KMS-11 (cell line): ENCODE data around the gene VPS33B.

ENCODE experiments used
- H2AFZ ChIP-seq: fragments of 200-600 bp; sonication (generic); 2 replicates; pipeline ENCODE4 v1.6.1; 2016; ENCODE audit warnings: antibody characterized with exemption, mixed run types, low read depth
- H3K27ac ChIP-seq: fragments of 200-600 bp; sonication (generic); 2 replicates; pipeline ENCODE4 v1.6.1; 2016; ENCODE audit warnings: mild to moderate bottlenecking, mixed run types
- H3K27me3 ChIP-seq: fragments of 200-600 bp; sonication (generic); 2 replicates; pipeline ENCODE4 v1.6.1; 2017; ENCODE audit warnings: mild to moderate bottlenecking, low read depth, mixed run types, moderate library complexity; ENCODE audit not compliant: insufficient read depth
- H3K36me3 ChIP-seq: fragments of 200-600 bp; sonication (generic); 2 replicates; pipeline ENCODE4 v1.6.1; 2017; ENCODE audit warnings: mild to moderate bottlenecking, mixed run types; ENCODE audit not compliant: insufficient read depth
- H3K4me1 ChIP-seq: fragments of 200-600 bp; sonication (generic); 2 replicates; pipeline ENCODE4 v1.6.1; 2016; ENCODE audit warnings: mild to moderate bottlenecking, low read depth, mixed run types; ENCODE audit not compliant: poor library complexity, severe bottlenecking
- H3K4me2 ChIP-seq: fragments of 200-600 bp; sonication (generic); 2 replicates; pipeline ENCODE4 v1.7.0; 2016; ENCODE audit warnings: mild to moderate bottlenecking, mixed run types
- H3K4me3 ChIP-seq: fragments of 200-600 bp; sonication (generic); IDR thresholded peaks from 2 replicates; pipeline ENCODE4 v1.6.1; 2017; ENCODE audit warnings: low read depth, low read length, mixed read lengths; ENCODE audit not compliant: insufficient read depth
- H3K79me2 ChIP-seq: fragments of 200-600 bp; sonication (generic); 2 replicates; pipeline ENCODE4 v1.6.1; 2016; ENCODE audit warnings: low read depth, mixed run types; ENCODE audit not compliant: insufficient read depth
- H3K9ac ChIP-seq: fragments of 200-600 bp; sonication (generic); 2 replicates; pipeline ENCODE4 v1.6.1; 2016; ENCODE audit warnings: mild to moderate bottlenecking, mixed run types
- H4K20me1 ChIP-seq: fragments of 200-600 bp; sonication (generic); 2 replicates; pipeline ENCODE4 v1.6.1; 2016; ENCODE audit warnings: mild to moderate bottlenecking, mixed run types; ENCODE audit not compliant: insufficient read depth
- TF ChIP-seq, protein P1 (sequence below): fragments of 200-600 bp; sonication (generic); conservative IDR thresholded peaks from 2 replicates; pipeline ENCODE4 v1.6.1; 2017; ENCODE audit warnings: low read depth, mild to moderate bottlenecking, antibody characterized with exemption, low read length, moderate library complexity, mixed read lengths

The VPS33B gene

GRCh38 chr15:91068436-91068835 lies 46.0 kb upstream of the VPS33B start:
- H3K4me3 ChIP-seq, result no peak overlapping the region
- no peaks in the 10 kb centered on the region for H3K4me1 ChIP-seq
- H3K36me3 ChIP-seq, result no peaks in the 10 kb centered on the region
- no peak overlapping the region for H2AFZ ChIP-seq
- no peaks in the 10 kb centered on the region for H3K27me3 ChIP-seq
- no peak overlapping the region for H3K4me2 ChIP-seq
- no peak overlapping the region for H3K27ac ChIP-seq
- no peaks in the 10 kb centered on the region for H3K79me2 ChIP-seq
- TF ChIP-seq, protein P1, sequence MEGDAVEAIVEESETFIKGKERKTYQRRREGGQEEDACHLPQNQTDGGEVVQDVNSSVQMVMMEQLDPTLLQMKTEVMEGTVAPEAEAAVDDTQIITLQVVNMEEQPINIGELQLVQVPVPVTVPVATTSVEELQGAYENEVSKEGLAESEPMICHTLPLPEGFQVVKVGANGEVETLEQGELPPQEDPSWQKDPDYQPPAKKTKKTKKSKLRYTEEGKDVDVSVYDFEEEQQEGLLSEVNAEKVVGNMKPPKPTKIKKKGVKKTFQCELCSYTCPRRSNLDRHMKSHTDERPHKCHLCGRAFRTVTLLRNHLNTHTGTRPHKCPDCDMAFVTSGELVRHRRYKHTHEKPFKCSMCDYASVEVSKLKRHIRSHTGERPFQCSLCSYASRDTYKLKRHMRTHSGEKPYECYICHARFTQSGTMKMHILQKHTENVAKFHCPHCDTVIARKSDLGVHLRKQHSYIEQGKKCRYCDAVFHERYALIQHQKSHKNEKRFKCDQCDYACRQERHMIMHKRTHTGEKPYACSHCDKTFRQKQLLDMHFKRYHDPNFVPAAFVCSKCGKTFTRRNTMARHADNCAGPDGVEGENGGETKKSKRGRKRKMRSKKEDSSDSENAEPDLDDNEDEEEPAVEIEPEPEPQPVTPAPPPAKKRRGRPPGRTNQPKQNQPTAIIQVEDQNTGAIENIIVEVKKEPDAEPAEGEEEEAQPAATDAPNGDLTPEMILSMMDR, result no peak
- no peaks in the 10 kb centered on the region for H4K20me1 ChIP-seq
- no peak overlapping the region for H3K9ac ChIP-seq

GRCh38 chr15:91067036-91067435 lies 44.6 kb upstream of the VPS33B start:
- H3K27ac ChIP-seq, result no peak overlapping the region
- H3K27me3 ChIP-seq, result no peaks in the 10 kb centered on the region
- no peaks in the 10 kb centered on the region for H3K79me2 ChIP-seq
- no peak overlapping the region for H3K4me2 ChIP-seq
- no peak overlapping the region for H2AFZ ChIP-seq
- H3K9ac ChIP-seq, result no peak overlapping the region
- no peaks in the 10 kb centered on the region for H4K20me1 ChIP-seq
- TF ChIP-seq, protein P1, result no peak
- H3K36me3 ChIP-seq, result no peaks in the 10 kb centered on the region
- no peaks in the 10 kb centered on the region for H3K4me1 ChIP-seq
- no peak overlapping the region for H3K4me3 ChIP-seq

DNA sequence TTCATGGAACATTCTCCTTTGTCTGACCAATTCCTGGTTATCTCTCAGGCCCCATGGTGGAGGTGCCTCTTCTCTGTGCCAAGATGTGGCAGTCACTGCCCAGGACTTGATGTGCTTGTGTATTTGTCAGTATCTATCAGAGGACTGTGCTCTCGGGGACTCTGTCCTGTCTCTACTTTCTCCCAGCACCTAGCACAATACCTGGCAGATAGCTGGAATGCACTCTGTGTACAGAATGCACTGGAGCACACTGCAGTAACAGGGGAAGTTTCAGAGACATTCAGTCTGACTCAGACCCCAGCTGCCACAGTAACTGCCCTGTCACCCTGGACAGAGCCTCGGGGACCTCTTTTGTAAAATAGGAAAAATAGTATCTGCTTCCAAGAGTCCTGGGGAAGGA lies 43.1 kb upstream of the VPS33B start:
- Histone ChIP-seq H3K27me3 (no peaks in the 10 kb centered on the region), H3K9ac (no peak overlapping the region), H3K79me2 (no peaks in the 10 kb centered on the region), H3K4me3 (no peak overlapping the region), H3K4me1 (no peaks in the 10 kb centered on the region), H3K4me2 (no peak overlapping the region), H3K36me3 (no peaks in the 10 kb centered on the region), H4K20me1 (no peaks in the 10 kb centered on the region), H3K27ac (no peak overlapping the region), H2AFZ (no peak overlapping the region)
- TF ChIP-seq, protein P1, result no peak

GRCh38 chr15:91061997-91062396 lies 39.6 kb upstream of the VPS33B start:
- H3K4me1 ChIP-seq, result no peaks in the 10 kb centered on the region
- H3K27me3 ChIP-seq, result no peaks in the 10 kb centered on the region
- H2AFZ ChIP-seq, result no peak overlapping the region
- H3K4me2 ChIP-seq, result no peak overlapping the region
- H3K4me3 ChIP-seq, result no peak overlapping the region
- H4K20me1 ChIP-seq, result no peaks in the 10 kb centered on the region
- H3K36me3 ChIP-seq, result no peaks in the 10 kb centered on the region
- no peaks in the 10 kb centered on the region for H3K79me2 ChIP-seq
- TF ChIP-seq, protein P1, result no peak
- H3K27ac ChIP-seq, result no peak overlapping the region
- H3K9ac ChIP-seq, result no peak overlapping the region
